IMR-90 (cell line): Measurements from ENCODE around the gene COL19A1. TPM values are rescaled to one million over a fixed set of nuclear protein-coding genes. Genes with fewer than 3 reads are reported as not detected.

Experiments
- ATAC-seq: fragments of 200-7000 bp; cut with Tn5 transposase; 2 replicates; pipeline ENCODE4 v1.9.1; 2020; ENCODE audit warnings: low read depth, mild to moderate bottlenecking, moderate library complexity
- BruUV-seq: library from RNA; stranded (reverse); fragments of 400-500 nt; replicated peaks from 2 replicates; lab custom pipeline; 2021; lab: Mats Ljungman, UMichigan
- CTCF ChIA-PET: fragments of 300-600 bp; formaldehyde crosslinking; extraction: SDS; loops from one replicate; lab custom pipeline; 2021; ENCODE audit warnings: antibody characterized with exemption; lab: Yijun Ruan, JAX
- POLR2A ChIA-PET: fragments of 300-600 bp; sonication (Branson Sonifier 250); formaldehyde crosslinking; loops from one replicate; lab custom pipeline; 2022; ENCODE audit warnings: antibody characterized with exemption; ENCODE audit not compliant: unreplicated experiment; lab: Charles Lee
- DNase-seq: peaks from one replicate; pipeline ENCODE4 v3.0.0; 2013
- H2AFZ ChIP-seq: replicated peaks from 2 replicates; pipeline ENCODE3; 2013; ENCODE audit warnings: low read length, mild to moderate bottlenecking; ENCODE audit not compliant: poor library complexity
- H2AK5ac ChIP-seq: 2 replicates; pipeline ENCODE4 v1.6.1; 2013; ENCODE audit warnings: low read depth, low read length, inconsistent platforms
- H2AK9ac ChIP-seq: replicated peaks from 2 replicates; pipeline ENCODE3; 2013; ENCODE audit warnings: mild to moderate bottlenecking, low read depth, low read length, moderate library complexity; ENCODE audit not compliant: poor library complexity
- H2BK120ac ChIP-seq: 2 replicates; pipeline ENCODE4 v1.6.1; 2013; ENCODE audit warnings: low read depth, low read length, inconsistent platforms
- H2BK15ac ChIP-seq: 3 replicates; pipeline ENCODE4 v1.6.1; 2013; ENCODE audit warnings: low read depth, low read length, inconsistent platforms
- H2BK20ac ChIP-seq: 2 replicates; pipeline ENCODE4 v1.6.1; 2013; ENCODE audit warnings: low read depth, mild to moderate bottlenecking, inconsistent platforms, low read length, moderate library complexity
- H2BK5ac ChIP-seq: 2 replicates; pipeline ENCODE4 v1.6.1; 2013; ENCODE audit warnings: mild to moderate bottlenecking, low read depth, low read length, inconsistent platforms; ENCODE audit not compliant: poor library complexity, severe bottlenecking
- H3K14ac ChIP-seq: replicated peaks from 2 replicates; pipeline ENCODE4 v1.6.1; 2013; ENCODE audit warnings: low read depth, low read length, inconsistent platforms
- H3K18ac ChIP-seq: 2 replicates; pipeline ENCODE4 v1.6.1; 2013; ENCODE audit warnings: low read depth, low read length, control low read depth
- H3K23ac ChIP-seq: 2 replicates; pipeline ENCODE4 v1.6.1; 2013; ENCODE audit warnings: low read depth, low read length, inconsistent platforms
- H3K27ac ChIP-seq: 2 replicates; pipeline ENCODE4 v1.5.1; 2013; ENCODE audit warnings: mild to moderate bottlenecking, control low read depth, low read length; ENCODE audit not compliant: insufficient read depth
- H3K27me3 ChIP-seq: 2 replicates; pipeline ENCODE4 v1.6.1; 2013; ENCODE audit warnings: low read length; ENCODE audit not compliant: control insufficient read depth, insufficient read depth
- H3K36me3 ChIP-seq: 2 replicates; pipeline ENCODE4 v1.6.1; 2013; ENCODE audit warnings: low read length, mixed read lengths; ENCODE audit not compliant: control insufficient read depth, insufficient read depth
- H3K4ac ChIP-seq: 2 replicates; pipeline ENCODE4 v1.6.1; 2013; ENCODE audit warnings: low read depth, low read length, inconsistent platforms
- H3K4me1 ChIP-seq: 2 replicates; pipeline ENCODE4 v1.6.1; 2013; ENCODE audit warnings: low read length, mixed read lengths; ENCODE audit not compliant: control insufficient read depth, insufficient read depth
- H3K4me2 ChIP-seq: 2 replicates; pipeline ENCODE4 v1.6.1; 2013; ENCODE audit warnings: low read depth, mild to moderate bottlenecking, control low read depth, low read length, moderate library complexity
- H3K4me3 ChIP-seq: 2 replicates; pipeline ENCODE4 v1.5.1; 2013; ENCODE audit warnings: low read depth, mild to moderate bottlenecking, control low read depth, low read length, moderate library complexity; ENCODE audit not compliant: insufficient read depth
- H3K56ac ChIP-seq: 2 replicates; pipeline ENCODE4 v1.6.1; 2013; ENCODE audit warnings: low read length, inconsistent platforms; ENCODE audit not compliant: insufficient read depth; ENCODE audit errors: extremely low read depth
- H3K79me1 ChIP-seq, 2 experiments: 2 replicates each; pipeline ENCODE4 v1.6.1; 2013; ENCODE audit warnings: low read length in 2 of 2, inconsistent platforms in 1 of 2, low read depth in 1 of 2
- H3K9ac ChIP-seq: 2 replicates; pipeline ENCODE4 v1.6.1; 2013; ENCODE audit warnings: low read depth, low read length, control low read depth
- H3K9me1 ChIP-seq: 2 replicates; pipeline ENCODE4 v1.6.1; 2013; ENCODE audit warnings: low read length, inconsistent platforms; ENCODE audit not compliant: insufficient read depth
- H3K9me3 ChIP-seq: 2 replicates; pipeline ENCODE4 v1.6.1; 2013; ENCODE audit warnings: low read length; ENCODE audit not compliant: control insufficient read depth, insufficient read depth
- H4K20me1 ChIP-seq: 2 replicates; pipeline ENCODE4 v1.6.1; 2013; ENCODE audit warnings: low read length, inconsistent platforms; ENCODE audit not compliant: insufficient read depth
- H4K5ac ChIP-seq: 2 replicates; pipeline ENCODE4 v1.6.1; 2013; ENCODE audit warnings: mild to moderate bottlenecking, low read depth, low read length, control low read depth
- H4K8ac ChIP-seq, 2 experiments: 2 replicates each; pipeline ENCODE4 v1.6.1; 2013; ENCODE audit warnings: low read depth in 2 of 2, low read length in 2 of 2, control low read depth in 1 of 2, inconsistent platforms in 1 of 2
- H4K91ac ChIP-seq: 2 replicates; pipeline ENCODE4 v1.6.1; 2013; ENCODE audit warnings: low read depth, low read length, inconsistent platforms; ENCODE audit not compliant: insufficient read depth
- CHD1 ChIP-seq: IDR thresholded peaks from 2 replicates; pipeline ENCODE4 v1.6.1; 2012; ENCODE audit warnings: low read depth, low read length, improper control_type of control experiment
- FOS ChIP-seq: fragments of 150-350 bp; IDR thresholded peaks from 2 replicates; pipeline ENCODE4 v1.6.1; 2016; ENCODE audit warnings: low read depth, low read length
- WGBS, 2 experiments: methylation state at CpG; one replicate each; pipeline versions ENCODE4 v1.1.5 to v1.1.7; 2013; ENCODE audit warnings: missing lambda C conversion rate in 2 of 2; ENCODE audit not compliant: insufficient read length in 1 of 2; ENCODE audit errors: extremely low coverage in 2 of 2; 5-methylcytosine and 5-hydroxymethylcytosine counted together
- dilution Hi-C: fragments of 300-500 bp; cut with HindIII; formaldehyde crosslinking; loops from one replicate; pipeline ENCODE4 v1.14.3; 2018; ENCODE audit warnings: low sequenced_read_pairs; ENCODE audit not compliant: unreplicated experiment
- in situ Hi-C: fragments of 300-500 bp; cut with MboI; formaldehyde crosslinking; loops from 3 replicates; pipeline ENCODE4 v1.14.3; 2019; ENCODE audit warnings: low sequenced_read_pairs, inconsistent platforms, mixed read lengths
- intact Hi-C: fragments of 100-400 bp; cut with micrococcal nuclease; formaldehyde crosslinking; loops from 2 replicates; pipeline ENCODE4 v1.10.0; 2022
- polyA plus RNA-seq, 3 experiments: library from polyadenylated mRNA; depleted of rRNA; stranded (reverse); fragments of >200 nt; gene quantifications; 2 replicates each; pipeline ENCODE4 v1.2.3, GENCODE V29; 2012; ENCODE audit warnings: low replicate concordance in 1 of 3
- total RNA-seq: library from RNA; depleted of rRNA; stranded (reverse); fragments of >200 nt; gene quantifications from 2 replicates; pipeline ENCODE4 v1.2.3, GENCODE V29; 2012
- TF ChIP-seq, protein P1 (sequence below): fragments of 150-350 bp; IDR thresholded peaks from 2 replicates; pipeline ENCODE4 v1.6.1; 2017; ENCODE audit warnings: mild to moderate bottlenecking, antibody characterized with exemption, low read length, low read depth

The COL19A1 gene
- total and polyA plus RNA-seq, 2 of the 4 experiments (the other 2 are of a cell fraction), result under 0.01 TPM; not detected in 1

DNA sequence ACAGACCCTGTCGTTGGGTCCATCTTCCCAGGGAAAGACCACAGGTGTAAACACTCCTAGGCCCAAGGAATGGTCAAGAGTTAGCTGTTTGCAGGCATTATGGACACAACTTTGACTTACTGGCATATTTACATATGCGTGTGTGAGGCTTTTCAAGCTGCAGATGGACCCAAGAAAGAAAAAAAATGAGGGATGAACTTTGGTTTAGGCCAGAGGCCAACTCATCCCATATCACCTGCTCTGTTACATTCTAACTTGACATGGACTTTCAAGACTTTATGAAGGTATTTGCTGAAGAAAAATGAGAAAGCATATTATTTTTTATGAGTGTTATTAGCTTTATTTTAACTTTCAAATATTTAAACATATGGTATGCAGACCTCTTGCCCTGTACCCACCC, 6.9 kb downstream of the COL19A1 start:
- H3K23ac ChIP-seq, result no peak overlapping the region
- CTCF ChIA-PET, result interaction anchor here (1.4 kb wide), 1 partner anchor 20 kb away, joined by 3 read pairs; no protein-coding TSS in a partner anchor
- in situ Hi-C loops, result no loop called here
- POLR2A ChIA-PET, result no interaction called here
- H2BK15ac ChIP-seq, result no peak overlapping the region
- no peak overlapping the region for H2BK20ac ChIP-seq
- DNase-seq (no peak), ATAC-seq (no peak)
- no peaks in the 10 kb centered on the region for H3K36me3 ChIP-seq
- H3K4me1 ChIP-seq, result no peaks in the 10 kb centered on the region
- TF ChIP-seq, protein P1, sequence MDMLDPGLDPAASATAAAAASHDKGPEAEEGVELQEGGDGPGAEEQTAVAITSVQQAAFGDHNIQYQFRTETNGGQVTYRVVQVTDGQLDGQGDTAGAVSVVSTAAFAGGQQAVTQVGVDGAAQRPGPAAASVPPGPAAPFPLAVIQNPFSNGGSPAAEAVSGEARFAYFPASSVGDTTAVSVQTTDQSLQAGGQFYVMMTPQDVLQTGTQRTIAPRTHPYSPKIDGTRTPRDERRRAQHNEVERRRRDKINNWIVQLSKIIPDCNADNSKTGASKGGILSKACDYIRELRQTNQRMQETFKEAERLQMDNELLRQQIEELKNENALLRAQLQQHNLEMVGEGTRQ, result no peak
- TF ChIP-seq CHD1 (no peak), FOS (no peak)
- H2BK5ac ChIP-seq, result no peak overlapping the region
- H2AK9ac ChIP-seq, result no peak overlapping the region
- H3K27me3 ChIP-seq, result peaks cover 8% of the 10 kb centered on the region
- no peaks in the 10 kb centered on the region for H3K79me1 ChIP-seq
- no peaks in the 10 kb centered on the region for H4K20me1 ChIP-seq
- no peaks in the 10 kb centered on the region for H3K9me3 ChIP-seq
- H3K4me3 ChIP-seq, result no peak overlapping the region
- no peak overlapping the region for H3K4me2 ChIP-seq
- no peak overlapping the region for H3K18ac ChIP-seq
- no peak overlapping the region for H4K8ac ChIP-seq
- H3K27ac ChIP-seq, result no peak overlapping the region
- BruUV-seq, result no TSS peak
- no peak overlapping the region for H3K14ac ChIP-seq
- H3K56ac ChIP-seq, result no peak overlapping the region
- H2AFZ ChIP-seq, result no peak overlapping the region
- intact Hi-C loops, result no loop called here
- no peak overlapping the region for H4K91ac ChIP-seq
- H4K5ac ChIP-seq, result no peak overlapping the region
- WGBS, 2 experiments, result no CpG with 5 or more reads among the region's 2 CpGs
- no peak overlapping the region for H2BK120ac ChIP-seq
- no peak overlapping the region for H3K4ac ChIP-seq
- H3K9me1 ChIP-seq, result no peaks in the 10 kb centered on the region
- dilution Hi-C loops, result no loop called here
- no peak overlapping the region for H2AK5ac ChIP-seq
- H3K9ac ChIP-seq, result no peak overlapping the region
